Urothelium cell line (cell line): Measurements from ENCODE around the gene BAIAP2.

ENCODE experiments used
- DNase-seq: peaks from one replicate; pipeline ENCODE4 v3.0.0; 2011; ENCODE audit warnings: low spot score, mixed read lengths
- FAIRE-seq: peaks from 2 replicates; lab custom pipeline; 2011; peaks lifted over from hg19 to GRCh38; lab: Jason Lieb, UNC

The BAIAP2 gene

DNA sequence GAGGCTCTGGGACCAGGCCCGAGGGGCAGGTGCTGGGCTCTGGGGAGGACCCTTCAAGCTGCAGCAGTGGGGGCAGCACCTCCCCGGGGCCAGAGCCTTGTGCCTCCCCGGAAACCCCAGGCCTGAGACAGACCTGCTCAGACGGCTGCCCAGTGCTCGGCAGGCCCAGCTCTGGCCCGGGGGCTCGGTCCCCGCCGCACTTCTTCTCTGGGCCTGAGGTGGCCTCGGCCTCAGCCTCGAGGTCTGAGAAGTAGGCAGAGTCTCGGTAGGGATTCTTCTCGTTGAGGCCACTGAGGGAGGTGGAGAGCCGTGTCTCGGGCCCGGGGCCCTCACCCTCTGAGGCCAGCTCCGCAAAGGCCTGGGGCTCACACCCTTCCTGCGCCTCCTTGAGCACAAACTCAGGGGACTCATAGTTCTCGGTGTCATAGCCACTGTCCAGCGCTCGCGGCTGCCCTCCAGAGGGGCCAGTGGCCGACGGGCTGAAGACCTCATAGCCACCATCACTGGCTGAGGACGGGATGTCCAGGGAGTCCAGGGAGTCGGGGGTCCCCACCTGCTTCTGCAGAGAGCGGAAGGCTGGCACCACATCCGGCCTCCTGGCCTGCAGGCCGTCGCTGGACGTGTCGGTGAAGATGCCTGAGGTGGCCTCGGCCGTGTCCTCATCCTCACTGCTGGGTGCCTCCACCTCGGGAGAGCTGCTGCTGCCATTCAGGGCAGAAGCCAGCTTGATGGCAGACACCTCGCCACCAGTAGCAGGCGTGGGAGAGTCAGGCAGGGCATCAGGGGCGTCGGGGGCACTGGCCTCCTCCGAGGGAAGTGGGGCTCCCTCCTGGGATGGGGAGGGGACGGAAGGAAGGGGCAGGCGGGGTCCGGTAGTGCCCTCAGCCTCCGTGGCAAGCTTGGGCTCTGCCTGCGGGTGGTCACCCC, 86.0 kb downstream of the BAIAP2 start:
- no peak for FAIRE-seq

DNA sequence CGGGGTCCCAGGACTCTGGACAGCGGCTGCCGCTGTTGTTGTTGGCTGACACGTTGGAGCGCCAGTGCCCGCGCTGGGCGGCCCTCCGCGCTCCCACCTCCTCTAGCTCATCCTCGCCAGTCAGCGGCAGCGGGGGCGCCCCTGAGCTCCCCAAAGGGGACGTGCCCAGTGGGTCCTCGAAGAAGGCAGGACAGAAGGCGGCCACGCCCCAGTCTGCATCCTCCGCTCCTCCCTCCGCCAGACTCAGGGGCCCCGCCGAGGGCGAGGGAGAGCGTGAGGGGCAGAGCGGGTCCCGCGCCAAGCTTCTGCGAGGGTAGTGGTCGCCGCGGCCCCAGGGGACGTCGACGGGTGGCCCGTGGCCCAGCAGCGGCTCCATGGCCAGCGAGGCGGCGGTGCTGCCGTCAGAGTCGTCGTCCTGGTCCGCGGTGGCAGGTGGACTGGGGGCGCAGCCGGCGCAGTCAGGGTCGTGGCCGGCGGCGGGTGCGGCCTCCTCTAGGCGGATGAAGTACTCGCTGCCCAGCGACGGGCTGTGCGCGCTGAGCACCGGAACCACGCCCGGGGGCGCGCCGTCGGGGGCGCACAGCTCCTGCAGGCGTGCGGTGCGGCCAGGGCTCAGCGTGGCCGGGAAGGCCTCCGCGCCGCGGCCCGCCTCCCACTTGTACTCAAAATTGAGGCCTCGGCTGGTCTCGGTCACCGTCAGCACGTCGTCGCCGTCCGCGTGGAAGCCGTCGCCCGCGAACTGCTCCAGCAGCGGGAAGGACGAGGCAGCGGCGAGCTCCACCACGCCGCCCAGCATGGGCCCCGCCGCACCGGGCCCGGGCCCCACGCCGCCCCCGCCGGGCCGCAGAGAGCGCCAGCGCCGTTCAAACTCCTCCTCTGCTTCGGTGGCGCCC, 87.1 kb downstream of the BAIAP2 start:
- DNase-seq (no peak), FAIRE-seq (no peak)

More for the DNA sequence above, 86.0 kb downstream of the BAIAP2 start:
- no peak for DNase-seq

DNA sequence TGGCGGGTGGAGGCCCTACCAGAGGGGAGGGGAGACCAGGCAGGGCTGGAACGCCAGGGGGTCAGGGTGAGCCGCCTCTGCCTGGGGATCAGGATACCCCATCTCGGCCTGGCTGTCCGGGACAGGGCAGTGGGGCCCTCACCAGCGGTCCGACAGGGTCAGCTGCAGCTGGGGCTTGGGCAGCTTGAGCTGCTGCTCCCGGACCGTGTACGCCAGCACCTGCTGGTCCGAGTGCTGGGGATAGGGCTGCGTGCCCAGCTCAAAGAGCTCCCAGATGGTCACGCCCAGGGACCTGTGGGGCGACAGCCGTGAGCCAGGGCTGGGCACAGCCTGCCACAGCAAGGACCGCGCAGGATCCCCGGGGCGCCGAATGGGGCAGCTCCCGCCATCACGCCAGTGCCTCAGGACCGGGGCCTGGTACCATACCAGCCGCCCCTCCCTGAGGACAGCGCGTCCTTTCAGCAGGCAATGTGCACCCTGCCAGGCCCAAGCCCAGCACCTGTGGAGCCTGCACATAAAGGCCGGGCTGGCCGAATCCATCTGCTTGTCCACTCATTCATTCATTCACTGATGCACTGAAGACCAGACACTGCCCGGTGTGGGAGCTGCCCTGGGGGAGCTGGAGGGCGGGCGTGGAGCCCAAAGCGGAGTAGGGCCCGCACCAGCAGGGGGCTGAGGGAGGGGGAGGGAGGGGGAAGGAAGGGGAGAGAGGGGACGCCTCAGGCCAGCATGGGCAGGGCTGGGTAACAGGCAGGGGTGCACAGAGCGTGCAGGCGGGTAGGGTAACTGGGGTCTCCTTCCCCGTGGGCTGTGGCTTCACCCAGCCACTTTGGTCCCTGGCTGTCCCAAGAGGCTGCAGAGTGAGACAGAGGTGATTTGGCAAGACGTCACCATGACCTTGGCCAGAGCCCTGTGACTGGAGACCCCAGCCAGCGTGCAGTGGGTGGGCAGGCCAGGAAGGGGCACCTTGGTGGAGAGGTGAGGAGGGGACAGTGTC, 88.4 kb downstream of the BAIAP2 start:
- FAIRE-seq: peak; percentile 42
- DNase-seq: no peak

DNA sequence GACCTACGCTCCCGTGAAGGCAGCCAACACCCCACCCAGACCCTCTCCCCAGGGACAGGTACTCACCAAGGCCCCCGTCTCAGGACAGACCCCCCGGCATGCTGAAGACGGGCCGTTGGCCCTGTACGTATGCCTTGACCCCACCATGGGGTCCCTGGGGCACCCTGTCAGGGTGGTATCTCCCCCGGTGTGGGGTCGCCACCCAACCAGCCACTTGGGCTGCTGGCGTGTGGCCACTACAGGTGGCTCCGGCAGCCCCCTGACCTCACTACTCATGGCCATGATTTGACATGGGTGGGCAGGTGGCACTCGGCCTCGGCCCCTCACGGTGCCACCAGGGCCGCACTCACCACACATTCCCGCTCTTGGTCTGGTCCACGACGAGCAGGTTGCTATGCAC, 89.4 kb downstream of the BAIAP2 start:
- FAIRE-seq: no peak

DNA sequence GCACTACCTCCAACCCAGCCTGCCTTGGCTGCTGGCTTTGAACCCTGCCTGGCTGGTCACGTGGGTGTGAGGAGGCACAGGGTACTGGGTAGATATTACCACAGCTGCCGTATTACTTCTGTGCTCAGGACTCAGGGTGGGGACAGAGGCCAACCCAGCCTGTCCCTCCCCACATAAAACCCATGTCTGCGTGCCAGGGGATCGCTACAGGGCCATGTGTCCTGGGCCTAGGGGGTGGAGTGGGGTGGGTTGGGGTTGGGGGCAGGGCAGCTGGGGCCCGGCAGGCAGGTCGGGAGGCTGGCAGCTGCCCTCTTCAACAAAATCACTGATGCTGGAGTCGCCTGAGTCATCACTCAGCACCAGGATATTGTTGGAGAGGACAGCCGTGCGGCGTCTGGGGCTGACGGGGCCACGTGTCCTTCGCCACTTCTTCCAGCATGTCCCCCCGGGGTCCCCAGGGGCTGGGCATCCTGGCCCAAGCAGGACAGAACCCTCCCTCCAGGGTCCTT, 90.7 kb downstream of the BAIAP2 start:
- DNase-seq (peak; percentile 38), FAIRE-seq (no peak)

More for the DNA sequence above, 89.4 kb downstream of the BAIAP2 start:
- DNase-seq: no peak

DNA sequence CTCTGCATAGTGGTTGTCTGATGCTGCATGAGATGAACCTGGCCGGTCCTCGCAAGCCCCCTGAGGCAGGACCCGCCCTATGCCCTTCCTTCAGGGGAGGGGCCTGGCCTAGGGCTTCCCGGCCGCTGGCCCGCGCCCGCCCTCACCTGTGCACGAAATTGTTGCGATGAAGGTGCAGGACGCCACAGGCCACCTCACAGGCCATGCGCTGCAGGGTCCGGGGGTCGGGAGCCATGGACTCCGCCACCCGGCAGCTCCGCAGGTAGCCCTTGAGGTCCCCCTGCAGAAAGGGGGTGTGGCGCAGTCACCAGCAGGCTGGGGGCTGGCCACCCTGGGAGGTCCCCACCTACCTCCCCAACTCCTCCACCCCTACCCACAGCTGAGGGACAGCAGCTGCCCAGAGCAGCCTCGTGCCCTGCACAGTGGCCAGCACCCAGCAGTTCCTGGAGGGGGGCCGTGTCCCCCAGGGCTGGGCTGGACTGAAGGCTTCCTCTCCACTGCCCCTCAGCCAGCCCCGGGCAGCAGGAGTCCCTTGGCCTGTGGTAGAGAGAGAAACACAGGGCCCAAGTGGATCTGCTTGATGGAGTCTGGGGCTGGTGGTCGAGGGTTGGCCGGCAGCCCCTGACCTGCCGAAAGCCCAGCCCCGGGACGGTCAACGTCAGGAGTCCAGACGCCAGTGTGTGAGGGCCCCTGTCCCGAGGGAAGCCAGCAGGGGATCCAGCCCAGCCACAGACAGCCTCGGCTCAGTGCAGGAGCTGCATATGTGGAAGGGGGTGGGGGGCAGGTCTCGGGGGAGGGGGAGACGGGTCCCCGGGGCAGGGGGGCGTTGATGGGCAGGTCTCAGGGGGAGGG, 91.6 kb downstream of the BAIAP2 start:
- FAIRE-seq: peak; percentile 20
- no peak for DNase-seq

DNA sequence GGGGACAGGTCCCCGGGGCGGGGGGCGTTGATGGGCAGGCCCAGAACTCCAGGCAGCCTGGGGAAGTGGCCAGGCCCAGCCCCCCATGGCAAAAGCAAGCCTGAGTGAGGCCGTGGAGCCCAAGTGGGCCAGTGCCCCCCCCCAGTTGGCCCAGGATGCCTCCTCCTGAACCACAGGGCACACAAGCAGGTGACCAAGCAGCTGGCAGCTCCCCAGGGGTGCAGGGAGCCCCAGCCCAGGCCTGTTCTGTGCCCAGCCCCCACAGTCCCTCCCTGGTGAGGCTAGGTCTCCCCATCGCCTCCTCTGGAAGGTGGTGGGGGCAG, 92.1 kb downstream of the BAIAP2 start:
- no peak for FAIRE-seq
- no peak for DNase-seq

DNA sequence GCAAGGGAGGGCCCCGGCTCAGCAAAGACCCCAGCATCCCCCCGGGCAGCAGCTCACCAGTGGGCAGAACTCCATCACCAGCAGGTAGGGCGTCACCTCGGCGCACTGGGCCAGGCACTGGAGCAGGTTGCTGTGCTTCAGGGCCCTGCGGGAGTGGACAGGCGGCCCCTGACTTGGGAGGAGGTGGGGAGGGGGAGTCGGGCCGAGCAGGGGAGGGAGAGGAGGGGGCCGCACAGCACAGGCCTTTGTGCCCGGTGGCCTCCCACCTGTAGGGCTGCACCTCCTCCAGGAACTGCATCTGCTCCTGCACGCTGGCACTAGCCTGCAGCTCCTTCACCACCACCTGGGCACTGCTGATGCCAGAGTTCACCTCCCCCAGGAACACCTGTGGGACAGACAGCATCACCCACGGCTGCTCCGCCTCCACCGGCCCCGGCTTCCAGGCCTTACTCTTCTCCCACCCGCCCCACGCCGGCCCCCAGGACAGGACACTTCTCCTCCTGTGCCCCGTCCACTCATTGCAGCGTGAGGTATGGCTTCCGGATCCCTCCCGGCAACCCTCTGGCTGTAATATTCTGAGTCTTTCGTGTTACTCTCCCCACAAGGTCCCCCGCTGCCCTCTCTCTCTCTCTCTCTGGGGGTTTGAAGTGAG, 92.7 kb downstream of the BAIAP2 start:
- FAIRE-seq: peak; percentile 23
- DNase-seq: no peak

DNA sequence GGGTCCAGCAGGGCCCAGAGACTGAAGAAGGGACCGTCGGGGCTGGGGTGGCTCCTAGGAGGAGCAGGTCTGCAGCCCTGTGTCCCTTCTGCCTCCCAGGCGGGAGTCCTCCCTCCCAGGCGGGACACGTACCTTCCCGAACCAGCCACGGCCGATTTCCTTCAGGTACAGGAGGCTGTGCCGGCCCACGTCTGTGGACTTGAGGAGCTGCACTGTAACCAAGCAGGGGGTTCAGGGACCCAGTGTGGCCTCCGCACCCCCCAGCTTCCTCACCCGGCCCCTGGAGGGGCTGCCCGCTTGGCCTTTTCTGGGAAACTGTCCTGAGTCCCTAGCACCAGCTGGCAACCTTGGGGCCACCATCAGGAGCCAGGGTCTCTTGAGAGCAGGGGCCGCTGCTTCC, 93.4 kb downstream of the BAIAP2 start:
- FAIRE-seq: peak; percentile 52
- no peak for DNase-seq

DNA sequence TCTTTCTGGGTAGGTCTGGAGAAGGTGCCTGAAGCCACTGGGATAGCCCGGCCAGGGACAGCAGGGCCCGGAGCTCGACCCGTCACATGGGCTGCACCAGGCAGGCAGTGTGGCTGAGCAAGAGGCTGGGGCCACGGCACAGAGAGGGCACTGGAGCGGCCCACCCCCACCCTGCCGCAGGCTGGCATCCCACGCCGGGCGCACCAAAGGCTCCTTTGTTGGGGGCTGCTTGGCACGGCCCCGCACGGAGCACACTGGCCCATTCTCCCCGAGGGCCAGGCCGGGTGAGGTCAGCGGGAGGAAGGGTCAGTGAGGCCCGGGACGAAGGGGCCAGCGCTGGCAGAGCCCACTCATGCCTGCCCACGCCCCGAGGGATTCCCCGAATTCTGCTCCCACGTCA, 93.8 kb downstream of the BAIAP2 start:
- FAIRE-seq: peak; percentile 9

DNA sequence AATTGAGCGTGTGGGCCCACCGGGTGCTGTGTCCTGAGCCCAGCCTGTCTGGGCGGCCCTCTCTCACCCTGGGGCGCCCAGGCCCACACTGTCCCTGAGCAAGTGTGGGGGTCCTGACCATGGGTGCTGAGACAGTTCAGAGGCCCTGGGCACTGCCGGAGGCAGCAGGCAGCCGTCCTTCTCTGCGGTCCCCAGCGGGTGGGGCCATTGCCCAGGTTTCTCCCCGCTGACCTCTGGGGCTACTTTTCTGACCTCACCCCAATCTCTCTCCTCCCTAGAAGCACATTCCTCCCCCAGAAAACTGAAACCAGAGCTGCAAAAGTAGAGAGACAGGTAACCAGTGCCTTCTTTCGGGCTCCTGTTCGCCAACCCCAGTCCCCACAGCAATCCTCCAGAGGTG, 94.3 kb downstream of the BAIAP2 start:
- FAIRE-seq (no peak), DNase-seq (no peak)

More for the DNA sequence above, 93.8 kb downstream of the BAIAP2 start:
- DNase-seq: no peak

DNA sequence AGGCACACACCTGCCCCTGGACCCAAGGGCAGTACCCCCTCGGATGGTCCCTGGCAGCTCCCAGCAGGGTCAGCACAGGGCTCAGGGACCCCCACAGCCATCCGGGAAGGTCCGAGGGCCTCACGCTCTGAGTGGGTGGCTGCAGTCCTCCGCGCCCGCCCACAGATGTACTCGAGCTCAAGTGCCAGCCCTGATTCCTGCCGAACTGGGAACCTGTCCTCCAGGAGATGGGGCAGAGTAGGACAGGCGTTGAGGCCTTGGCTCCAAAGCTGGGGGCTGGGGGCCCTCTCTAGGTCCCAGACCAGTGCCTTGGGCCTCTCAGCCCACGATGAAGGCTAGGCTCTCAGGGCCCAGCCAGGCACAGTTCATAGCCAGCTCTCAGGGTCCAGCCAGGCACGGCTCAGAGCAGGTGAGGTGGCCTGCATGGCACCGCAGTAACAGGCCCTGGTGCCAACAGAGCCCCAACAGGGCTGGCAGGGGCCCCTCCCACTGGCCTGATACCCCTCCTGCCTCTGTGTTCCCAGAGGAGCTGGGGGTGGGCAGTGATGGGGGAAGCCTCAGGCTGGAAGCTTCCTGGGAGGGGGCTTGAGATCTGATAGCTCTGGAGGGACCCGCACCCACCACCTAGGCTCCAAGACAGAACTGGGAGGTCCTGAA, 94.9 kb downstream of the BAIAP2 start:
- DNase-seq (no peak), FAIRE-seq (peak; percentile 55)

DNA sequence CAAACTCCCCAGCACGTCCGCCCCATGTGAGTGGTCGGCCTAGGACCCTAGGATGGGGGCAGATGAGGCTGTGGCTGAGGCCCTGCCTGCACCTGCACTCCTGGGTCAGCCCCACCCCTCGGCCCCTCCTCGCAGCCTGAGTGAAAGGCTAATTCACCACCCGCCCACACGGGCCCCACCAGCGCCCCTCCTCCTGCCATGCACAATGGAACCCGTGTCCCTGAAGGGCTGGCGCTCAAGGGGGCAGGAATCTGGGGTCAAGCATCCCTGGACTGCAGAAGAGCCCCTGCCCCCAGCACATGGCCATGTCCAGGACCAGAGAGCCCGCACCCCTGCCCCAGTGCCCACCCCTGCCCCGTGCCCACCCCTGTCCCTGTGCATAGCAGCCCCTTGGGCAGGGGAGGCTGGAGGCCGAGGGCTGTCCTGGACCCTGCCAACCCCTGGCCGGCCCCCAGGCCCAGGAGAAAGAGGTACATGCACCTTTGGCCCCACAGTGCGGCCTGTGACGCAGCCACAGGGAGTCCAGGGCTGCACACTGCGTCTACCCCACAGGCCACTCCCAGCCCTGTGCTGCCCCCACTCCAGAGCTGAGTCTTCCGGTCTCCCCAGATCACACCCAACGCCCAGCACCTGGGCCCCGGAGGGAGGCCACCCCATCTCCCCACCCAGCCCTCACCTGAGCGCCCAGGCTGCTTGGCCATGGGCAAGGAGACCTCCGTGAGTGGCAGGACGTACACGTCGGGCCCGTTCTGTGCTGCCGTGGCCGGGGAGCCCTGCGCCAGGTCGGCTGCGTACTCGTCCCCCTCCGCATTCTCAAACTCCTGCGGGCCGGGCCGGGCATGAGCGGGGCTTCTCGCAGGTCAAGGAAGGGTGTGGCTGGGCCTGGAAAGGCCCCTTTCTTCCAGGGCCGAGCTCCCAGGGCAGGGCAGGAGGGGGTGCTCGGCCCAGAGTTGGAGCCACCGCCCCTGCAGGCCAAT, 95.7 kb downstream of the BAIAP2 start:
- DNase-seq: no peak
- FAIRE-seq: no peak

DNA sequence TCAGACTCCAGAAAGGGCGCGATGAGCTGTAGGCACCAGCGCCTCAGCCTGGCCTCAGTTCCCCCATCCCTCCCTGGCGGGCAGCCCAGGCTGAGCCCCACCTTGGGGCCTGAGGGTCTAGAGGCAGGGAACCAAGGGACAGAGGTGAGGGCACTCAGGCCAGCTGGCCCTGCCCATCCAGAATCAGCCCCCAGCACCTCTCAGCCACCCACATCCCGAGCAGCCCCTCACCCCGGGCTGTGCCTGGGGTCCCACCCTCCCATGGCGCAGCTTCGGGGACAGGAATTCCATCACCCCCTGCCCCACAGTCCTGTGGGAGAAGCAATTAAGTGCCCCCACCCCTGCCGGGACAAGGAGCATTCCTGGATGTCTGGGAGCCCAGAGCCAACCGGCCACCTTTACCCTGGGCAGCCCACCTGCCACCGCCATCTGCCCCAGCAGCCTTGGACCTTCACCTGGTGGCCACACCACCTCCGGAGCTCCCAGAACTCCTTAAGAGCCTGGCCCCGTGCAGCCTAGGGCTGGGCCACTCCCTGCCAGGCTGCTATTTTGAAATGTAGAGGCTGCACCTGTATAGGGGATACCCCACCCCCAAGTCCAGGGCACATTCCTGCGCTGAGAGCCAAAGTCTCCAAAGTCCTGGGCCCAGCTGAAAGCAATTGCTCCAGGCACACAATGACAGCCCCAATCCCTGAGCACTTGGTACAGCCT, 96.7 kb downstream of the BAIAP2 start:
- FAIRE-seq (no peak), DNase-seq (no peak)

DNA sequence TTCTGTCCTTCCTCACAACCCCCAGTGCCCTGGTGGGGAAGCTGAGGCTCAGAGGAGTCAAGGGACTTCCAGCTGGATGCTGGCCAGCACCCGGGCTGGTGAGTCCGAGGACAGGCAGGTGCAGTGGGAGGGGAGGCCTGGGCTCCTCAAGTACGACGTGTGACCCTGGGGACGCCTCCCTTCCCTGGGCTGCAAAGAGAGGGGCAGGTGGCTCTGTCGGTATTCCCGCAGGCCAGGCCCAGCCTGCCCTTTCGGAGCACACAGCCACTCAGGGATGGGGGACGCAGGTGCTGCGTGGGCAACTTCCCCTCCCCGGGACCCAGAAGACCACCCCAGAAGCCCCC, 97.2 kb downstream of the BAIAP2 start:
- FAIRE-seq (no peak), DNase-seq (no peak)

DNA sequence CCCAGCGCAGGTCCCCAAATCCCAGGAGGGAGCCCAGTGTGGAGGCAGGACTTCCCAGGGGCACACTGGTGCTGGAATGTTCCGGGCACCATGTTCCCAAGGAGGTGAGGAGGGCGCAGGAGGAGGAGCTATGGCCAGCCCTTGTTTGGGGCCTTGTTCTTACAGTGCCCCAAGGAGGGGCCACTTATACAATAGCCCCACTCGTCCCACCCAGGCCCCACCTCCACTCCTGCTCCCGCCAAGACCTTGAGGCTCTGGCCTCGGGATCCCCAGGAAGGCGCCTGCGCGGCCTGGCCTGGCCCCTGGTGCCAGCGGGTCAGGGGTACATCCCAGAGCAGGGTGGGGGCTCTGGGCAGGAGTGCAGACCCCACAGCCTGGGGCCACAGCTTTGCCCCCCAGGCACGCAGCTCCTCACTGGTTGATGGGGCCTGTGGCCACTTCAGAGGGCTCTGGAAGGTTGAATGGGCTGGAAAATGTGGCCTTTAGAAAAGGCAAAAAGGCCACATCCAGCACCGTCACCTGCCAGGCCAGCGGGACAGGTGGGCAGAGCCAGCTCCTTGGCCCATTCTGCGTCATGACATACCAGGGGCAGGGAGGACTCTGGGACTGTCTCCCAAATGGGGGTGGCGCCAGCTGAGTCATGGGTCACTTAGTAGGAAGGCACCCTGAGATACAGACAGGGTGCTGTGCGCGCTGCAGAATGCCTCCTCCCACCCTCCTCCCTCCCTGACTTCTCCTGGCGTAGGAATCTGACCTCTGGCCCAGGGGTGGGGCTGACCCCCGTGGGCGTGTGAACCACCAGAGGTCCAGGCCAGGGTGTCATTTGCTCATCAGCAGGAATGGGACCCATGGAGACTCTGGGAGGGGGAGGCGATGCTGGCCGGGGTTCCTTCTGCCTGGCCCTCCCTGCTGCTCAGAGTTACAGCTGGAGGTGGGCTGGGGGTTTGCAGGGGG, 98.1 kb downstream of the BAIAP2 start:
- DNase-seq (no peak), FAIRE-seq (peak; percentile 55)
